ENCODE data around the gene SNX32.

The SNX32 gene

DNA sequence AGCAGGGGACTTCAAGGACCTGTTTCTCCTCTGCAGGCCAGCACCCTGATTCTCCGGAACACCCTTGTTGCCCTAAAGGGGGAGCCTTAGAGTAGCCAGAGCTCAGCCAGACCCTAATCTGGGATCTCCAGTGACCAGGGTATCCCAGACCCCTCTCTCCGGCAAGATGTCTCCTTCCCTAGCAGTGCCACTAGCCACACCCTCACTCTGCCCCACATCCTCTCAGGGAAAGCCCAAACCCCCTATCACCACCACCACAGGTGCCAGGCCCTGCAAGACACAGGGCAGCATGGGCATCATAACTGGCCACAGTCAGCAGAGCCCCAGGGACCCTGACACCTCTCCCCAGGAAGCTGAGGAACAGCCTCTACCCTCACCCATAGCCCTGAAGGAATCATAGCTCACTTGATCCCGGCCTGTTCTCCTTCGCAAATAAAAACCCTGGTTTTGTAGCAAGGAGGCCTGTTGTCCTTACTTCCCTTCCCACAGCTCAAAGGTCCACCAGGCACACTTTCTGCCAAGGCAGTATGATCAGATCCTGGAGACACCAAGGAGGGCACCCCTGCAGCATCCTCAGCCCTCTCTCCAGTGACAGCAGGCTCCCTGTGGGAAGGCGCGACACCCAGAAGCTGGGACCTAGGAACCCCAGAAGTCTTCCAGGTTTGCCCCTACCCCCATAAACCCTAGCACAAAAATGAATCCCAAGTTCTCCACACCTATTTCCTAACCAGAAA is 19.6 kb downstream of the SNX32 start:
- Histone ChIP-seq H3K4me1 (ENCODE audit: insufficient read depth, low read length, poor library complexity, severe bottlenecking) (peaks cover 24% of the 10 kb centered on the region), H3K9me2 (replicated peaks; ENCODE audit: low read depth, low read length) (no peaks in the 10 kb centered on the region), H2AFZ (ENCODE audit: low read length) (no peak overlapping the region), H4K20me1 (ENCODE audit: insufficient read depth, low read length, poor library complexity, severe bottlenecking) (peaks cover 68% of the 10 kb centered on the region), H3K4me2 (ENCODE audit: low read depth, low read length, poor library complexity, severe bottlenecking) (peak overlapping the region; percentile 4), H3K27me3 (ENCODE audit: insufficient read depth, low read length, poor library complexity, severe bottlenecking) (peaks cover 6% of the 10 kb centered on the region), H3F3A (ENCODE audit: low read depth) (0 out of 2 replicates have a peak, but pooled peaks cover 1% of the 10 kb centered on the region), H3K9me3 (ENCODE audit: insufficient read depth, low read depth, low read length) (peaks cover 5% of the 10 kb centered on the region; the same call in 1 of the 2 replicates), H3K79me2 (ENCODE audit: insufficient read depth, low read length) (peaks cover 66% of the 10 kb centered on the region), H3K36me3 (ENCODE audit: insufficient read depth, low read length) (peaks cover 60% of the 10 kb centered on the region; the same call in 1 of the 2 replicates), H3K9ac (ENCODE audit: low read depth, low read length, poor library complexity, severe bottlenecking) (no peak overlapping the region), H3K4me3 (ENCODE audit: low read length, poor library complexity, severe bottlenecking) (no peak overlapping the region)
- TF ChIP-seq, protein P1, sequence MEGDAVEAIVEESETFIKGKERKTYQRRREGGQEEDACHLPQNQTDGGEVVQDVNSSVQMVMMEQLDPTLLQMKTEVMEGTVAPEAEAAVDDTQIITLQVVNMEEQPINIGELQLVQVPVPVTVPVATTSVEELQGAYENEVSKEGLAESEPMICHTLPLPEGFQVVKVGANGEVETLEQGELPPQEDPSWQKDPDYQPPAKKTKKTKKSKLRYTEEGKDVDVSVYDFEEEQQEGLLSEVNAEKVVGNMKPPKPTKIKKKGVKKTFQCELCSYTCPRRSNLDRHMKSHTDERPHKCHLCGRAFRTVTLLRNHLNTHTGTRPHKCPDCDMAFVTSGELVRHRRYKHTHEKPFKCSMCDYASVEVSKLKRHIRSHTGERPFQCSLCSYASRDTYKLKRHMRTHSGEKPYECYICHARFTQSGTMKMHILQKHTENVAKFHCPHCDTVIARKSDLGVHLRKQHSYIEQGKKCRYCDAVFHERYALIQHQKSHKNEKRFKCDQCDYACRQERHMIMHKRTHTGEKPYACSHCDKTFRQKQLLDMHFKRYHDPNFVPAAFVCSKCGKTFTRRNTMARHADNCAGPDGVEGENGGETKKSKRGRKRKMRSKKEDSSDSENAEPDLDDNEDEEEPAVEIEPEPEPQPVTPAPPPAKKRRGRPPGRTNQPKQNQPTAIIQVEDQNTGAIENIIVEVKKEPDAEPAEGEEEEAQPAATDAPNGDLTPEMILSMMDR (conservative IDR thresholded peaks at IDR 0.05; ENCODE audit: low read length), result peak; percentile 18; the same call in 1 of the 2 replicates
- TF ChIP-seq EZH2phosphoT487 (IDR thresholded peaks at IDR 0.05; ENCODE audit: borderline replicate concordance), result no peak

DNA sequence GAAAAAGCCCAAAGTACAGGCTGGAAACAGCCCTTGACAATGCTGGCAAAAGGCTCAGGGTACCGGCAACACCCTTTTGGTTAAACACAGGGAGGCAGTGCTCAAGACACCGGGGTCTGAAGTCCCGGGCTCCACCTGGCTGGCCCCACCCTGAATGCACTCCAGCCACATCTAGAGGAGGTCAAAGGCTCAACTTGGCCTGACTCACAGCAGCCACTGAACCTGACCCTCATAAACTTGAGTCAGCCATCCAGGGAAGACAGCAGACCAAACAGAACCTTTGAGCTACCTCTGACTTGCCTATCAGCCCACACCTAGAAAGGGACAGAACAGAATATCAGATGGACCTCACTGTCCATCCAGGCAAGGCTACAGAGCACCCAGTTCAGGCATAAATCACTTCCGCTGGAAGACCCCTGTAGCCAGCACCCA is 20.4 kb downstream of the SNX32 start:
- TF ChIP-seq EZH2phosphoT487 (IDR thresholded peaks at IDR 0.05; ENCODE audit: borderline replicate concordance), result no peak
- TF ChIP-seq, protein P1 (conservative IDR thresholded peaks at IDR 0.05; ENCODE audit: low read length), result no peak
- Histone ChIP-seq H3K27me3 (ENCODE audit: insufficient read depth, low read length, poor library complexity, severe bottlenecking) (peaks cover 6% of the 10 kb centered on the region), H3F3A (ENCODE audit: low read depth) (0 out of 2 replicates have a peak, but pooled peaks cover 7% of the 10 kb centered on the region), H3K9ac (ENCODE audit: low read depth, low read length, poor library complexity, severe bottlenecking) (no peak overlapping the region), H4K20me1 (ENCODE audit: insufficient read depth, low read length, poor library complexity, severe bottlenecking) (peaks cover 68% of the 10 kb centered on the region), H3K4me2 (ENCODE audit: low read depth, low read length, poor library complexity, severe bottlenecking) (peak overlapping the region; percentile 4), H3K79me2 (ENCODE audit: insufficient read depth, low read length) (peaks cover 66% of the 10 kb centered on the region), H3K9me2 (replicated peaks; ENCODE audit: low read depth, low read length) (no peaks in the 10 kb centered on the region), H3K4me3 (ENCODE audit: low read length, poor library complexity, severe bottlenecking) (no peak overlapping the region), H2AFZ (ENCODE audit: low read length) (no peak overlapping the region), H3K36me3 (ENCODE audit: insufficient read depth, low read length) (peaks cover 60% of the 10 kb centered on the region; the same call in 1 of the 2 replicates), H3K4me1 (ENCODE audit: insufficient read depth, low read length, poor library complexity, severe bottlenecking) (peaks cover 30% of the 10 kb centered on the region), H3K9me3 (ENCODE audit: insufficient read depth, low read depth, low read length) (peaks cover 5% of the 10 kb centered on the region; the same call in 1 of the 2 replicates)

- TF ChIP-seq EZH2phosphoT487 (IDR thresholded peaks at IDR 0.05; ENCODE audit: borderline replicate concordance), result no peak
- TF ChIP-seq, protein P1 (conservative IDR thresholded peaks at IDR 0.05; ENCODE audit: low read length), result no peak
- no peak overlapping the region for H3K9ac ChIP-seq (ENCODE audit: low read depth, low read length, poor library complexity, severe bottlenecking)
- peaks cover 35% of the 10 kb centered on the region for H3K4me1 ChIP-seq (ENCODE audit: insufficient read depth, low read length, poor library complexity, severe bottlenecking)
- H3K9me3 ChIP-seq (ENCODE audit: insufficient read depth, low read depth, low read length), result peaks cover 5% of the 10 kb centered on the region; the same call in 1 of the 2 replicates
- peaks cover 60% of the 10 kb centered on the region; the same call in 1 of the 2 replicates for H3K36me3 ChIP-seq (ENCODE audit: insufficient read depth, low read length)
- peaks cover 66% of the 10 kb centered on the region for H3K79me2 ChIP-seq (ENCODE audit: insufficient read depth, low read length)
- H3K27me3 ChIP-seq (ENCODE audit: insufficient read depth, low read length, poor library complexity, severe bottlenecking), result peaks cover 6% of the 10 kb centered on the region
- H4K20me1 ChIP-seq (ENCODE audit: insufficient read depth, low read length, poor library complexity, severe bottlenecking), result peaks cover 68% of the 10 kb centered on the region
- H3F3A ChIP-seq (ENCODE audit: low read depth), result 0 out of 2 replicates have a peak, but pooled peaks cover 7% of the 10 kb centered on the region
- H3K4me2 ChIP-seq (ENCODE audit: low read depth, low read length, poor library complexity, severe bottlenecking), result peak overlapping the region; percentile 94
- H2AFZ ChIP-seq (ENCODE audit: low read length), result no peak overlapping the region
- H3K9me2 ChIP-seq (replicated peaks; ENCODE audit: low read depth, low read length), result no peaks in the 10 kb centered on the region
- peak overlapping the region; percentile 80 for H3K4me3 ChIP-seq (ENCODE audit: low read length, poor library complexity, severe bottlenecking)
Measured at GRCh38 chr11:65854852-65855837, 21.4 kb downstream of the SNX32 start.
